Astrocyte (in vitro differentiated cells and primary cell): ENCODE data around the gene TBCA.

Experiments
- CTCF ChIP-seq: IDR thresholded peaks from 2 replicates; pipeline ENCODE4 v1.5.1; 2011; ENCODE audit warnings: low read depth, mild to moderate bottlenecking, inconsistent platforms, low read length, moderate library complexity; ENCODE audit not compliant: insufficient read depth
- EZH2 ChIP-seq: IDR thresholded peaks from 2 replicates; pipeline ENCODE4 v1.6.1; 2012; ENCODE audit warnings: mild to moderate bottlenecking, low read length, inconsistent platforms; ENCODE audit not compliant: insufficient read depth

GRCh38 chr5:77795846-77796245 lies 19.7 kb upstream of the TBCA start:
- TF ChIP-seq CTCF (no peak), EZH2 (no peak)
